Sigmoid colon (tissue), 7 donors: ENCODE data around the gene ADARB2. TPM values are rescaled to one million over a fixed set of nuclear protein-coding genes. Genes with fewer than 3 reads are reported as not detected.

ENCODE experiments used
- DNase-seq: peaks from one replicate; pipeline ENCODE4 v3.0.0-alpha.2; 2019
- H3K27ac ChIP-seq, 4 donors: fragments of 200-600 bp; sonication (generic); one replicate each; pipeline ENCODE4 v1.5.1; 2016 to 2019; ENCODE audit warnings: mild to moderate bottlenecking in 1 of 4
- H3K27me3 ChIP-seq, 3 donors: fragments of 200-600 bp; sonication (generic); one replicate each; pipeline ENCODE4 v1.5.1; 2019; ENCODE audit warnings: mild to moderate bottlenecking in 1 of 3
- H3K36me3 ChIP-seq, 4 donors: fragments of 200-600 bp; sonication (generic); one replicate each; pipeline ENCODE4 v1.5.1; 2016 to 2019
- H3K4me1 ChIP-seq, 4 donors: fragments of 200-600 bp; sonication (generic); one replicate each; pipeline ENCODE4 v1.5.1; 2017 to 2019
- H3K4me3 ChIP-seq, 4 donors: fragments of 200-600 bp; sonication (generic); one replicate each; pipeline ENCODE4 v1.5.1; 2017 to 2019; ENCODE audit warnings: mild to moderate bottlenecking in 2 of 4, moderate library complexity in 1 of 4
- H3K9me3 ChIP-seq, 4 donors: fragments of 200-600 bp in 3 of 4; sonication (generic) in 3 of 4; one replicate each; pipeline versions ENCODE4 v1.5.1 to v1.6.1; 2013 to 2019
- EP300 ChIP-seq, 4 donors: sonication (generic); formaldehyde crosslinking; IDR thresholded peaks; one replicate each; pipeline ENCODE4 v1.6.1; 2017; ENCODE audit warnings: antibody characterized with exemption in 4 of 4
- POLR2A ChIP-seq, 2 donors: fragments of 450-650 bp; IDR thresholded peaks; one replicate each; pipeline ENCODE4 v1.6.1; 2016; ENCODE audit warnings: antibody characterized with exemption in 2 of 2, mild to moderate bottlenecking in 2 of 2, moderate library complexity in 2 of 2
- POLR2AphosphoS5 ChIP-seq, 4 donors: sonication (generic); formaldehyde crosslinking; IDR thresholded peaks; one replicate each; pipeline ENCODE4 v1.6.1; 2017; ENCODE audit warnings: antibody characterized with exemption in 4 of 4
- WGBS, 2 donors: extraction: QIAGEN DNeasy Blood & Tissue Kit; methylation state at CpG; one replicate each; pipeline ENCODE4 v1.1.7; 2013; 5-methylcytosine and 5-hydroxymethylcytosine counted together
- intact Hi-C: fragments of 100-400 bp; cut with DNase I; formaldehyde crosslinking; loops from one replicate; pipeline ENCODE4 v1.15.1; 2023
- polyA plus RNA-seq, 3 donors: library from polyadenylated mRNA; stranded (reverse); fragments of 200-250 nt; gene quantifications; one replicate each; pipeline ENCODE4 v1.2.3, GENCODE V29; 2013
- total RNA-seq, 4 donors: library from RNA; depleted of rRNA; stranded (reverse); fragments of >200 nt; gene quantifications; one replicate each; pipeline ENCODE4 v1.1.0, GENCODE V29; 2016
- TF ChIP-seq, protein P1 (sequence below), 4 experiments: fragments of 450-650 bp in 3 of 4; fragments of 200-600 bp in 1 of 4; IDR thresholded peaks; one replicate each; pipeline ENCODE4 v1.5.1; 2016 to 2019; ENCODE audit warnings: antibody characterized with exemption in 4 of 4, mild to moderate bottlenecking in 3 of 4, moderate library complexity in 2 of 4
- donor health status: healthy with polysubstance abuse.
- donor health status: Bipolar disorder and iron deficiency.
- donor health status: healthy.

The ADARB2 gene
- total and polyA plus RNA-seq, 7 donors = 0.60 to 5.9 (median 3.5) TPM; not detected in 1

DNA sequence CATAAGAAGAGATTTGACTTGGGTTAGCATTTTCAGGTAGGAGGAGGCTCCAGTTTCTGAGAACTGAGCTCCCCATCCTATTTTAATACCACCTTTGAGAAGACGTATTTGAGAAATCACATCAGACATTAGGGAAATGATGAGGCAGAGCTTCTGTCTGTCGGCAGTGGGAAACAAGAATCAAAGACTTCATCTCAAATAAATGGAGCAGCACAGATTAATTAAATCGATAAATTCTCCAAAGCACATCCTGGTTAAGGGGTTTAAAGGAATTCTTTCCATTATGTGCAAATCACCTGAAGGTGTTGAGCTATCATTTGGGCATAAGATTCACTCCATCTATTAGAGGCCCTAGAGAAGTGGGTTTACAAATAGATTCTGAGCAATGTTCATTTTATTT is 7.6 kb downstream of the ADARB2 start:
- Histone ChIP-seq H3K27ac (no peak overlapping the region), H3K4me1 (no peaks in the 10 kb centered on the region), H3K9me3 (no peaks in the 10 kb centered on the region), H3K4me3 (no peak overlapping the region), H3K36me3 (no peaks in the 10 kb centered on the region), H3K27me3 (peaks cover 0 to 36% (median 0%) of the 10 kb centered on the region in 3 donors)
- intact Hi-C loops = no loop called here
- DNase-seq = no peak
- WGBS, 2 donors = 78 to 84% methylated on average over 3 of the region's 3 CpGs
- TF ChIP-seq EP300 (IDR thresholded peaks at IDR 0.05) (no peak), POLR2A (IDR thresholded peaks at IDR 0.05) (no peak), POLR2AphosphoS5 (IDR thresholded peaks at IDR 0.05) (no peak)
- TF ChIP-seq, protein P1, sequence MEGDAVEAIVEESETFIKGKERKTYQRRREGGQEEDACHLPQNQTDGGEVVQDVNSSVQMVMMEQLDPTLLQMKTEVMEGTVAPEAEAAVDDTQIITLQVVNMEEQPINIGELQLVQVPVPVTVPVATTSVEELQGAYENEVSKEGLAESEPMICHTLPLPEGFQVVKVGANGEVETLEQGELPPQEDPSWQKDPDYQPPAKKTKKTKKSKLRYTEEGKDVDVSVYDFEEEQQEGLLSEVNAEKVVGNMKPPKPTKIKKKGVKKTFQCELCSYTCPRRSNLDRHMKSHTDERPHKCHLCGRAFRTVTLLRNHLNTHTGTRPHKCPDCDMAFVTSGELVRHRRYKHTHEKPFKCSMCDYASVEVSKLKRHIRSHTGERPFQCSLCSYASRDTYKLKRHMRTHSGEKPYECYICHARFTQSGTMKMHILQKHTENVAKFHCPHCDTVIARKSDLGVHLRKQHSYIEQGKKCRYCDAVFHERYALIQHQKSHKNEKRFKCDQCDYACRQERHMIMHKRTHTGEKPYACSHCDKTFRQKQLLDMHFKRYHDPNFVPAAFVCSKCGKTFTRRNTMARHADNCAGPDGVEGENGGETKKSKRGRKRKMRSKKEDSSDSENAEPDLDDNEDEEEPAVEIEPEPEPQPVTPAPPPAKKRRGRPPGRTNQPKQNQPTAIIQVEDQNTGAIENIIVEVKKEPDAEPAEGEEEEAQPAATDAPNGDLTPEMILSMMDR (IDR thresholded peaks at IDR 0.05) = no peak

DNA sequence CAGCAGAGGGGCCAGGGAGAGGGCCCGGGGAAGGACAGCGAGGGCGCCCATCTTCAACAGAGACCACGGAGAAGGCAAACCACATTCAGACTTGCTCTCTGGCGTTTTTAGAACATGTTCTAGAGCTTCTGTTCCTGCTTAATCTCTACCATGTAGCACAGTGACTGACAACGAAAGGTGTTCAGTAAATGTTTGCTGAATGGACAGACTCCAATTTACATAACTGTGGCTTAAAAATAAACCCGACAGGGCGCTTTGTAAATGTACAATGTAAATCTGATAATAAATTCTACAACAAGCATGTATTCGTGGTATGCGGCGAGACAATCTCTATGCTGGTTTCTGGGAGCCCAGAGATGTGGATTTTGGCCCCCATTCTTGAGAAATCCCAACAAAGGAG is 10.5 kb downstream of the ADARB2 start:
- WGBS, 2 donors = 57 to 81% methylated on average over 11 of the region's 11 CpGs
- intact Hi-C loops = no loop called here
- H3K4me3 ChIP-seq = no peak overlapping the region
- no peak for DNase-seq
- H3K36me3 ChIP-seq = no peaks in the 10 kb centered on the region
- H3K27ac ChIP-seq = no peak overlapping the region
- TF ChIP-seq EP300 (IDR thresholded peaks at IDR 0.05) = no peak
- peaks cover 0 to 13% (median 0%) of the 10 kb centered on the region in 3 donors for H3K27me3 ChIP-seq
- H3K4me1 ChIP-seq = no peaks in the 10 kb centered on the region
- H3K9me3 ChIP-seq = no peaks in the 10 kb centered on the region

DNA sequence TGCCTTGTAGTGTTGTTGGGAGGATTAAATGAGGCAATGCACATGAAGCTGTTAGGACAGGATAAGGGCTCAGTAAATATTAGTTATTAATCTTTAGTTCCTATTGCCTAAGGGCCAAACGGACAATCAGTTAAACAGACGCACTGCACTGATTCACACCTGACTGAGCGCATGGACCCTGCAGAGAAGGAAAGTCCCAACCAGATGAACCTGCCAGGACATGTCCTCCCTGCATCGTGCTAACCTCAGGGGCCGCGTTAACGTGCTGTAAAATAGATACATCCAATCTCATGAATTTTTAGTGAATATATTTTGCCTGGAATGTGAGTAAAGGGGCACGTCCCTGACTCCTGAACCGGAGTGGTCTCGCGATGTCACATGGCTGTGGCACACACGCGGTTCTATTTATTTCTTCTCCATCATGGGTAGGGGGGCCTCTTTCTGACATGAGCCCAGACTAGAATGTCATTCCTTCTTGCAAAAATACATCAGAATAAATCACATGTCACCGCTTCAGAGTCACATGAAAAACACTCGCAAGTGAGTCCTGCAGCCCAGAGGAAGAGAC is 12.3 kb downstream of the ADARB2 start:
- no peak for TF ChIP-seq POLR2A (IDR thresholded peaks at IDR 0.05)
- TF ChIP-seq POLR2AphosphoS5 (IDR thresholded peaks at IDR 0.05) = no peak
- TF ChIP-seq EP300 (IDR thresholded peaks at IDR 0.05) = no peak
- TF ChIP-seq, protein P1 (IDR thresholded peaks at IDR 0.05) = no peak
- Histone ChIP-seq H3K9me3 (peaks cover 0 to under 1% (median 0%) of the 10 kb centered on the region in 4 donors), H3K4me3 (no peak overlapping the region), H3K36me3 (no peaks in the 10 kb centered on the region), H3K4me1 (no peaks in the 10 kb centered on the region), H3K27ac (no peak overlapping the region), H3K27me3 (no peaks in the 10 kb centered on the region)
- DNase-seq = no peak
- 93 to 94% methylated on average over 15 of the region's 15 CpGs for WGBS, 2 donors
- intact Hi-C loops = no loop called here

DNA sequence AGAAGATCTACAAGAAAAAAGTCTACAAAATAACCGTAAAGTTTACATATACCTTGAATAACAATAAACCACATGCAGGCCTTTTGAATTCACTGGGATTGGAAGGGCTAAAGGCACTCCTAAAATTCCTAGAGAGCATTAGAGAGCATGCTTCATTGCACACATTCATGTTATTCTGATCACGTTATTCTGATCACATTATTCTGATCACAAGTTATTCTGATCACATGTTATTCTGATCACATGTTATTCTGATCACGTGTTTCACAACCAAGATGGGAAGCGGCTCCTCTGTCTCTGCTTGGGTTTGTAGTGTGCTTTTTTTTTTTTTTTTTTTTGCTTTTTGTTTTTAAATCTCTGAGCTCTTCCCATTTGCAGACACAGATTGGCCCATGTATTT is 20.5 kb downstream of the ADARB2 start:
- no peak overlapping the region for H3K27ac ChIP-seq

DNA sequence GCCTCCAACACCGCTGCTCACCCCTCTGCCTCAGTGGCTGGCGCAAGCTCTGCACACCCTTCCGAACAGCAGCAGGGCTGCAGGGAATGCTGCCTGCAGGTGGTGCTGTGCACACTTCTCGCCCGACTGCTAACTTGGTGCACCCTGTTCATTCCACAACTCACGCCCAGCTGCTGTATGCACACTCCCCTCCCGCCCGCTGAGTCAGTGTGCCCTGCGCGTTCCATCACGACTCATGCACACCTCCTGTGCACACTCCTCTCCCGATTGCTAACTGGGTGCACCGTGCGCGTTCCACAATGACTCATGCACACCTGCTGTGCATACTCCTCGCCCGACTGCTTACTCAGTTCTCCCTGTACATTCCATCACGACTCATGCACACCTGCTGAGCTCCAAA is 21.5 kb downstream of the ADARB2 start:
- no peak for DNase-seq
- WGBS, 2 donors = 16 to 54% methylated on average over 18 of the region's 18 CpGs
- Histone ChIP-seq H3K4me1 (no peaks in the 10 kb centered on the region), H3K4me3 (no peak overlapping the region), H3K27me3 (peaks cover 0 to 4% (median 0%) of the 10 kb centered on the region in 3 donors), H3K9me3 (peaks cover 0 to 3% (median 0%) of the 10 kb centered on the region in 4 donors), H3K27ac (no peak overlapping the region), H3K36me3 (no peaks in the 10 kb centered on the region)
- TF ChIP-seq, protein P1 (IDR thresholded peaks at IDR 0.05) = no peak
- TF ChIP-seq POLR2A (IDR thresholded peaks at IDR 0.05) (no peak), POLR2AphosphoS5 (IDR thresholded peaks at IDR 0.05) (no peak), EP300 (IDR thresholded peaks at IDR 0.05) (no peak)
- intact Hi-C loops = no loop called here

More for the DNA sequence above, 20.5 kb downstream of the ADARB2 start:
- no peak for DNase-seq
- Histone ChIP-seq H3K4me3 (no peak overlapping the region), H3K9me3 (peaks cover 0 to 3% (median 0%) of the 10 kb centered on the region in 4 donors), H3K27me3 (peaks cover 0 to 4% (median 0%) of the 10 kb centered on the region in 3 donors), H3K36me3 (no peaks in the 10 kb centered on the region), H3K4me1 (no peaks in the 10 kb centered on the region)
- 81% methylated on average over 4 of the region's 4 CpGs for WGBS, 2 donors
- intact Hi-C loops = no loop called here
- TF ChIP-seq EP300 (IDR thresholded peaks at IDR 0.05) (no peak), POLR2AphosphoS5 (IDR thresholded peaks at IDR 0.05) (no peak), POLR2A (IDR thresholded peaks at IDR 0.05) (no peak)
- TF ChIP-seq, protein P1 (IDR thresholded peaks at IDR 0.05) = no peak
